HepG2 (cell line): ENCODE measurements around the gene RECQL5. TPM values are rescaled to one million over a fixed set of nuclear protein-coding genes. Genes with fewer than 3 reads are reported as not detected.

Source experiments
- ATAC-seq: fragments of 200-7000 bp; cut with Tn5 transposase; 3 replicates; pipeline ENCODE4 v1.9.1; 2020; ENCODE audit warnings: mild to moderate bottlenecking, moderate library complexity
- BruUV-seq: library from RNA; stranded (reverse); fragments of 400-500 nt; replicated peaks from 2 replicates; lab custom pipeline; 2021; lab: Mats Ljungman, UMichigan
- CTCF ChIA-PET: fragments of 300-600 bp; formaldehyde crosslinking; extraction: SDS; loops from one replicate; lab custom pipeline; 2021; ENCODE audit warnings: low total read pairs, inconsistent platforms, low intra/inter-chr PET ratio; lab: Yijun Ruan, JAX
- POLR2A ChIA-PET: fragments of 350-600 bp; sonication (Branson Sonifier 250); formaldehyde crosslinking; loops from one replicate; lab custom pipeline; 2020; ENCODE audit warnings: antibody characterized with exemption, inconsistent platforms; lab: Yijun Ruan, JAX
- DNase-seq: peaks from one replicate; pipeline ENCODE4 v3.0.0-alpha.2; 2015; ENCODE audit warnings: low spot score
- FAIRE-seq: peaks from 3 replicates; lab custom pipeline; 2011; peaks lifted over from hg19 to GRCh38; lab: Jason Lieb, UNC
- H2AFZ ChIP-seq: one replicate; pipeline ENCODE4 v1.6.1; 2011; ENCODE audit warnings: low read length, inconsistent platforms
- H3K27ac ChIP-seq: fragments of 300-600 bp; 3 replicates; pipeline ENCODE4 v1.8.0; 2011; ENCODE audit warnings: mixed run types, mild to moderate bottlenecking, mixed read lengths, low read length, inconsistent platforms; ENCODE audit not compliant: insufficient read depth; ENCODE audit errors: extremely low read length
- H3K27me3 ChIP-seq, 2 experiments: fragments of 200-600 bp in 1 of 2; 2 replicates in 1 of 2; 3 replicates in 1 of 2; pipeline versions ENCODE4 v1.6.0 to v1.8.0; 2011; ENCODE audit warnings: low read length in 2 of 2, mild to moderate bottlenecking in 2 of 2, moderate library complexity in 2 of 2, inconsistent platforms in 1 of 2; ENCODE audit not compliant: insufficient read depth in 2 of 2, control insufficient read depth in 1 of 2
- H3K36me3 ChIP-seq, 2 experiments: fragments of 200-600 bp in 1 of 2; replicated peaks in 1 of 2; 2 replicates in 1 of 2; 3 replicates in 1 of 2; pipeline versions ENCODE4 v1.5.1 to v1.8.0; 2011; ENCODE audit warnings: low read length in 2 of 2, inconsistent platforms in 1 of 2; ENCODE audit not compliant: insufficient read depth in 2 of 2, control insufficient read depth in 1 of 2
- H3K4me1 ChIP-seq: 2 replicates; pipeline ENCODE4 v1.5.1; 2012; ENCODE audit warnings: low read length, inconsistent platforms; ENCODE audit not compliant: insufficient read depth
- H3K4me2 ChIP-seq: 2 replicates; pipeline ENCODE4 v1.6.0; 2011; ENCODE audit warnings: low read depth, low read length, inconsistent platforms
- H3K4me3 ChIP-seq, 3 experiments: fragments of 200-600 bp in 1 of 3; sonication (generic), shearing (Covaris generic) in 1 of 3; replicated peaks in 1 of 3; 2 replicates each; pipeline ENCODE4 v1.5.1; 2011 to 2016; ENCODE audit warnings: low read length in 3 of 3, inconsistent platforms in 2 of 3, low read depth in 2 of 3, mild to moderate bottlenecking in 2 of 3, control low read depth in 1 of 3, mixed read lengths in 1 of 3; ENCODE audit not compliant: insufficient read depth in 1 of 3
- H3K79me2 ChIP-seq: one replicate; pipeline ENCODE4 v1.6.1; 2011; ENCODE audit warnings: low read length, inconsistent platforms; ENCODE audit not compliant: insufficient read depth
- H3K9ac ChIP-seq: 2 replicates; pipeline ENCODE4 v1.6.0; 2011; ENCODE audit warnings: mild to moderate bottlenecking, low read depth, low read length, inconsistent platforms; ENCODE audit not compliant: insufficient read depth
- H3K9me3 ChIP-seq: 2 replicates; pipeline ENCODE4 v1.5.1; 2012; ENCODE audit warnings: mild to moderate bottlenecking, low read length
- H4K20me1 ChIP-seq: 2 replicates; pipeline ENCODE4 v1.6.0; 2011; ENCODE audit warnings: inconsistent platforms, mild to moderate bottlenecking, low read length, moderate library complexity; ENCODE audit not compliant: insufficient read depth
- ARNTL ChIP-seq: sonication (generic); formaldehyde crosslinking; IDR thresholded peaks from 2 replicates; pipeline ENCODE4 v1.4.0; 2020; ENCODE audit warnings: mild to moderate bottlenecking, missing genetic modification reagents
- DNMT1 ChIP-seq: sonication (generic); formaldehyde crosslinking; IDR thresholded peaks from 2 replicates; pipeline ENCODE4 v1.5.1; 2020; ENCODE audit warnings: mild to moderate bottlenecking, missing genetic modification reagents
- HNRNPUL1 ChIP-seq: fragments of 200-400 bp; formaldehyde crosslinking; IDR thresholded peaks from 2 replicates; pipeline ENCODE4 v1.6.1; 2017; ENCODE audit warnings: low read depth, mild to moderate bottlenecking, low read length, moderate library complexity
- KLF12 ChIP-seq: sonication (generic); formaldehyde crosslinking; IDR thresholded peaks from 2 replicates; pipeline ENCODE4 v1.4.0; 2020; ENCODE audit warnings: missing genetic modification reagents, borderline replicate concordance
- KMT2A ChIP-seq: sonication (generic); formaldehyde crosslinking; IDR thresholded peaks from 2 replicates; pipeline ENCODE4 v1.4.0; 2020; ENCODE audit warnings: missing genetic modification reagents
- MBNL3 ChIP-seq: fragments of 250-450 bp; sonication (Bioruptor Pico); conservative IDR thresholded peaks from 2 replicates; pipeline ENCODE4 v1.8.0; 2022; ENCODE audit warnings: mild to moderate bottlenecking, inconsistent platforms
- NFIC ChIP-seq: IDR thresholded peaks from 2 replicates; pipeline ENCODE4 v1.6.1; 2012; ENCODE audit warnings: mild to moderate bottlenecking, low read length, inconsistent platforms
- SNAI1 ChIP-seq: sonication (generic); formaldehyde crosslinking; IDR thresholded peaks from 2 replicates; pipeline ENCODE4 v1.5.0; 2020; ENCODE audit warnings: mild to moderate bottlenecking, missing genetic modification reagents, borderline replicate concordance
- TOE1 ChIP-seq: sonication (generic); formaldehyde crosslinking; IDR thresholded peaks from 2 replicates; pipeline ENCODE4 v1.4.0; 2020; ENCODE audit warnings: mild to moderate bottlenecking, missing genetic modification reagents
- ZEB1 ChIP-seq: IDR thresholded peaks from 2 replicates; pipeline ENCODE4 v1.6.1; 2012; ENCODE audit warnings: mild to moderate bottlenecking, low read depth, inconsistent platforms; ENCODE audit not compliant: insufficient replicate concordance
- ZFYVE20 ChIP-seq: sonication (generic); formaldehyde crosslinking; IDR thresholded peaks from 2 replicates; pipeline ENCODE4 v1.8.0; 2023; ENCODE audit warnings: low read depth, mild to moderate bottlenecking, moderate library complexity, missing genetic modification reagents, borderline replicate concordance
- ZNF550 ChIP-seq: sonication (generic); formaldehyde crosslinking; IDR thresholded peaks from 2 replicates; pipeline ENCODE4 v1.4.0; 2020; ENCODE audit warnings: mild to moderate bottlenecking, missing genetic modification reagents, borderline replicate concordance
- ZNF772 ChIP-seq: sonication (generic); formaldehyde crosslinking; IDR thresholded peaks from 2 replicates; pipeline ENCODE4 v1.5.0; 2020; ENCODE audit warnings: mild to moderate bottlenecking, missing genetic modification reagents
- WGBS: methylation state at CpG from one replicate; pipeline ENCODE4 v1.1.6; 2017; ENCODE audit warnings: low lambda C conversion rate; 5-methylcytosine and 5-hydroxymethylcytosine counted together
- in situ Hi-C: cut with HindIII; loops from 2 replicates; pipeline ENCODE4 v1.10.0; 2017; ENCODE audit warnings: low pct_unique_long_range_greater_than_20kb; ENCODE audit not compliant: extremely low pct_ligation_motif_present
- intact Hi-C: fragments of 100-400 bp; cut with micrococcal nuclease; formaldehyde crosslinking; loops from one replicate; pipeline ENCODE4 v1.10.0; 2022; ENCODE audit not compliant: unreplicated experiment
- polyA plus RNA-seq, 8 experiments: library from polyadenylated mRNA; depleted of rRNA in 3 of 8; stranded (reverse) in 7 of 8; unstranded in 1 of 8; fragments of >200 nt; fragmentation: Illumina TruSeq in 4 of 8; extraction: Trizol in 4 of 8; gene quantifications; 2 replicates each; pipeline versions ENCODE4 v1.2.1 to v1.2.3, GENCODE V29; 2011 to 2016; ENCODE audit warnings: low read depth in 4 of 8, missing spikeins in 1 of 8, mixed read lengths in 1 of 8; ENCODE audit not compliant: insufficient read depth in 1 of 8
- total RNA-seq, 5 experiments: library from RNA; depleted of rRNA; stranded (reverse); fragments of >200 nt; fragmentation: Illumina TruSeq; extraction: Trizol; gene quantifications; 2 replicates each; pipeline ENCODE4 v1.2.3, GENCODE V29; 2016; ENCODE audit warnings: low read depth in 1 of 5
- TF ChIP-seq, protein P1 (sequence below): IDR thresholded peaks from 2 replicates; pipeline ENCODE4 v1.6.1; 2016; ENCODE audit warnings: missing compliant biosample characterization, missing genetic modification reagents, borderline replicate concordance
- TF ChIP-seq, protein P2 (sequence below): IDR thresholded peaks from 2 replicates; pipeline ENCODE4 v1.6.1; 2016; ENCODE audit warnings: low read depth, borderline replicate concordance
- TF ChIP-seq, protein P3 (sequence below): sonication (generic); formaldehyde crosslinking; IDR thresholded peaks from 2 replicates; pipeline ENCODE4 v1.8.0; 2022; ENCODE audit warnings: mild to moderate bottlenecking, missing genetic modification reagents; ENCODE audit not compliant: insufficient replicate concordance
- TF ChIP-seq, protein P4 (sequence below): IDR thresholded peaks from 2 replicates; pipeline ENCODE4 v1.6.1; 2016
- TF ChIP-seq, protein P5 (sequence below): sonication (generic); formaldehyde crosslinking; IDR thresholded peaks from 2 replicates; pipeline ENCODE4 v1.9.0; 2021; ENCODE audit warnings: missing genetic modification reagents, mild to moderate bottlenecking, borderline replicate concordance

The RECQL5 gene
- total and polyA plus RNA-seq, 2 of the 13 experiments (the other 11 are each of a cell fraction or from before 2014, with no cell fraction given), result 27.7 to 32.0 TPM

DNA sequence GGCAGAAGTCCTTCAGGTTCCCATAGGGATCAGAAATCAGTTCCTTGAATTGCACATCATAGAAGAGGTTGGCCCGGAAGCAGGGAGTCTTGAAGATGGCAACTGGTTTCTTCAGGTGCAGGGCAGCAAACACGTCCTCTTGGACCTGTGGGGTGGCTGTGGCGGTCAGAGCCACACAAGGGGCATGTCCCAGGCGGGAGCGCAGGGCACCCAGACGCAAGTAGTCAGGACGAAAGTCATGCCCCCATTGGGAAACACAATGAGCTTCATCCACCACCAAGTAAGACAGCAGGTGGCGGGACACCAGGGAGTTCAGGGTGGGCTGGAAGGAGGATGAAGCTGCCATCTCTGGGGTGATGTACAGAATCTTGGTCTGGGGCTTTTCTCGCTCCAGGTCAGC, 4.4 kb downstream of the RECQL5 start:
- DNase-seq (no peak), ATAC-seq (no peak), FAIRE-seq (no peak)
- no peak overlapping the region for H3K4me3 ChIP-seq
- no peak overlapping the region for H3K27ac ChIP-seq
- intact Hi-C loops, result no loop called here
- in situ Hi-C loops, result no loop called here
- BruUV-seq, result no TSS peak
- no peaks in the 10 kb centered on the region for H3K9me3 ChIP-seq
- peaks cover 14 to 31% of the 10 kb centered on the region in 2 experiments for H3K36me3 ChIP-seq
- H3K79me2 ChIP-seq, result peaks cover 20% of the 10 kb centered on the region
- ChIA-PET POLR2A (interaction anchor here (1.0 kb wide), 1 partner anchor 29 kb away, joined by 3 read pairs; the partner anchor contains the start of gene SMIM5), CTCF (no interaction called here)
- no peak overlapping the region for H3K4me2 ChIP-seq
- peaks cover 0 to 2% of the 10 kb centered on the region in 2 experiments; a peak in 1 of 5 replicates for H3K27me3 ChIP-seq
- 98% methylated on average over 9 of the region's 9 CpGs for WGBS
- peaks cover 14% of the 10 kb centered on the region for H3K4me1 ChIP-seq
- no peaks in the 10 kb centered on the region for H4K20me1 ChIP-seq
- no peak overlapping the region for H2AFZ ChIP-seq
- no peak overlapping the region for H3K9ac ChIP-seq
- no peak for TF ChIP-seq MBNL3 (CRISPR knock-in tag)
- TF ChIP-seq NFIC, result no peak
- TF ChIP-seq, protein P1, sequence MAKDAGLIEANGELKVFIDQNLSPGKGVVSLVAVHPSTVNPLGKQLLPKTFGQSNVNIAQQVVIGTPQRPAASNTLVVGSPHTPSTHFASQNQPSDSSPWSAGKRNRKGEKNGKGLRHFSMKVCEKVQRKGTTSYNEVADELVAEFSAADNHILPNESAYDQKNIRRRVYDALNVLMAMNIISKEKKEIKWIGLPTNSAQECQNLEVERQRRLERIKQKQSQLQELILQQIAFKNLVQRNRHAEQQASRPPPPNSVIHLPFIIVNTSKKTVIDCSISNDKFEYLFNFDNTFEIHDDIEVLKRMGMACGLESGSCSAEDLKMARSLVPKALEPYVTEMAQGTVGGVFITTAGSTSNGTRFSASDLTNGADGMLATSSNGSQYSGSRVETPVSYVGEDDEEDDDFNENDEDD (CRISPR knock-in tag), result no peak
- TF ChIP-seq, protein P2, sequence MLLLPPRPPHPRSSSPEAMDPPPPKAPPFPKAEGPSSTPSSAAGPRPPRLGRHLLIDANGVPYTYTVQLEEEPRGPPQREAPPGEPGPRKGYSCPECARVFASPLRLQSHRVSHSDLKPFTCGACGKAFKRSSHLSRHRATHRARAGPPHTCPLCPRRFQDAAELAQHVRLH (CRISPR knock-in tag), result no peak
- TF ChIP-seq SNAI1, result no peak
- TF ChIP-seq KLF12 (CRISPR knock-in tag), result no peak
- TF ChIP-seq, protein P3, sequence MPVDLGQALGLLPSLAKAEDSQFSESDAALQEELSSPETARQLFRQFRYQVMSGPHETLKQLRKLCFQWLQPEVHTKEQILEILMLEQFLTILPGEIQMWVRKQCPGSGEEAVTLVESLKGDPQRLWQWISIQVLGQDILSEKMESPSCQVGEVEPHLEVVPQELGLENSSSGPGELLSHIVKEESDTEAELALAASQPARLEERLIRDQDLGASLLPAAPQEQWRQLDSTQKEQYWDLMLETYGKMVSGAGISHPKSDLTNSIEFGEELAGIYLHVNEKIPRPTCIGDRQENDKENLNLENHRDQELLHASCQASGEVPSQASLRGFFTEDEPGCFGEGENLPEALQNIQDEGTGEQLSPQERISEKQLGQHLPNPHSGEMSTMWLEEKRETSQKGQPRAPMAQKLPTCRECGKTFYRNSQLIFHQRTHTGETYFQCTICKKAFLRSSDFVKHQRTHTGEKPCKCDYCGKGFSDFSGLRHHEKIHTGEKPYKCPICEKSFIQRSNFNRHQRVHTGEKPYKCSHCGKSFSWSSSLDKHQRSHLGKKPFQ (CRISPR knock-in tag), result no peak
- no peak for TF ChIP-seq ZEB1
- TF ChIP-seq TOE1, result no peak
- TF ChIP-seq ARNTL (CRISPR knock-in tag), result no peak
- TF ChIP-seq KMT2A (CRISPR knock-in tag), result no peak
- TF ChIP-seq, protein P4, sequence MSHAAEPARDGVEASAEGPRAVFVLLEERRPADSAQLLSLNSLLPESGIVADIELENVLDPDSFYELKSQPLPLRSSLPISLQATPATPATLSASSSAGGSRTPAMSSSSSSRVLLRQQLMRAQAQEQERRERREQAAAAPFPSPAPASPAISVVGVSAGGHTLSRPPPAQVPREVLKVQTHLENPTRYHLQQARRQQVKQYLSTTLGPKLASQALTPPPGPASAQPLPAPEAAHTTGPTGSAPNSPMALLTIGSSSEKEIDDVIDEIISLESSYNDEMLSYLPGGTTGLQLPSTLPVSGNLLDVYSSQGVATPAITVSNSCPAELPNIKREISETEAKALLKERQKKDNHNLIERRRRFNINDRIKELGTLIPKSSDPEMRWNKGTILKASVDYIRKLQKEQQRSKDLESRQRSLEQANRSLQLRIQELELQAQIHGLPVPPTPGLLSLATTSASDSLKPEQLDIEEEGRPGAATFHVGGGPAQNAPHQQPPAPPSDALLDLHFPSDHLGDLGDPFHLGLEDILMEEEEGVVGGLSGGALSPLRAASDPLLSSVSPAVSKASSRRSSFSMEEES (CRISPR knock-in tag), result no peak
- no peak for TF ChIP-seq DNMT1 (CRISPR knock-in tag)
- TF ChIP-seq ZNF550 (CRISPR knock-in tag), result no peak
- no peak for TF ChIP-seq HNRNPUL1
- TF ChIP-seq, protein P5, sequence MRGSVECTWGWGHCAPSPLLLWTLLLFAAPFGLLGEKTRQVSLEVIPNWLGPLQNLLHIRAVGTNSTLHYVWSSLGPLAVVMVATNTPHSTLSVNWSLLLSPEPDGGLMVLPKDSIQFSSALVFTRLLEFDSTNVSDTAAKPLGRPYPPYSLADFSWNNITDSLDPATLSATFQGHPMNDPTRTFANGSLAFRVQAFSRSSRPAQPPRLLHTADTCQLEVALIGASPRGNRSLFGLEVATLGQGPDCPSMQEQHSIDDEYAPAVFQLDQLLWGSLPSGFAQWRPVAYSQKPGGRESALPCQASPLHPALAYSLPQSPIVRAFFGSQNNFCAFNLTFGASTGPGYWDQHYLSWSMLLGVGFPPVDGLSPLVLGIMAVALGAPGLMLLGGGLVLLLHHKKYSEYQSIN, result no peak
- no peak for TF ChIP-seq ZFYVE20
- TF ChIP-seq ZNF772 (CRISPR knock-in tag), result no peak
